Skeletal muscle satellite cell (primary cell): ENCODE data around the gene RPUSD4.

Experiments used
- H3K27me3 ChIP-seq: 2 replicates; pipeline ENCODE4 v1.7.0; 2013; ENCODE audit warnings: low read length; ENCODE audit not compliant: control insufficient read depth, insufficient read depth
- H3K36me3 ChIP-seq: 2 replicates; pipeline ENCODE4 v1.7.0; 2013; ENCODE audit warnings: mild to moderate bottlenecking, control low read depth, low read length; ENCODE audit not compliant: insufficient read depth
- H3K4me1 ChIP-seq: 2 replicates; pipeline ENCODE4 v1.7.0; 2013; ENCODE audit warnings: low read length; ENCODE audit not compliant: control insufficient read depth, insufficient read depth
- H3K4me2 ChIP-seq: 2 replicates; pipeline ENCODE4 v1.7.0; 2013; ENCODE audit warnings: mild to moderate bottlenecking, low read length
- H3K4me3 ChIP-seq: 2 replicates; pipeline ENCODE4 v1.7.0; 2013; ENCODE audit warnings: low read length
- H3K9ac ChIP-seq: 2 replicates; pipeline ENCODE4 v1.7.0; 2013; ENCODE audit warnings: mild to moderate bottlenecking, low read depth, low read length, moderate library complexity
- H3K9me3 ChIP-seq: replicated peaks from 2 replicates; pipeline ENCODE4 v1.7.0; 2013; ENCODE audit warnings: mild to moderate bottlenecking, control low read depth, low read length

Gene RPUSD4

GRCh38 chr11:126174816-126175215 is 36.6 kb downstream of the RPUSD4 start:
- peaks cover 3% of the 10 kb centered on the region for H3K4me1 ChIP-seq
- H3K9ac ChIP-seq, result no peak overlapping the region
- H3K9me3 ChIP-seq, result no peaks in the 10 kb centered on the region
- H3K4me3 ChIP-seq, result no peak overlapping the region
- H3K4me2 ChIP-seq, result no peak overlapping the region
- H3K36me3 ChIP-seq, result no peaks in the 10 kb centered on the region
- peaks cover 8% of the 10 kb centered on the region for H3K27me3 ChIP-seq

GRCh38 chr11:126173257-126173656 is 38.2 kb downstream of the RPUSD4 start:
- Histone ChIP-seq H3K4me1 (peaks cover 3% of the 10 kb centered on the region), H3K4me3 (no peak overlapping the region), H3K4me2 (no peak overlapping the region), H3K36me3 (no peaks in the 10 kb centered on the region), H3K9ac (no peak overlapping the region), H3K9me3 (no peaks in the 10 kb centered on the region), H3K27me3 (peaks cover 8% of the 10 kb centered on the region)

- Histone ChIP-seq H3K4me2 (no peak overlapping the region), H3K27me3 (peaks cover 10% of the 10 kb centered on the region), H3K36me3 (no peaks in the 10 kb centered on the region), H3K4me1 (peaks cover 3% of the 10 kb centered on the region), H3K9me3 (no peaks in the 10 kb centered on the region), H3K9ac (no peak overlapping the region), H3K4me3 (no peak overlapping the region)
These were observed 38.8 kb downstream of the RPUSD4 start for GRCh38 chr11:126172596-126173038.

- H3K36me3 ChIP-seq, result no peaks in the 10 kb centered on the region
- H3K27me3 ChIP-seq, result peaks cover 18% of the 10 kb centered on the region
- no peak overlapping the region for H3K9ac ChIP-seq
- no peaks in the 10 kb centered on the region for H3K9me3 ChIP-seq
- no peak overlapping the region for H3K4me3 ChIP-seq
- H3K4me1 ChIP-seq, result no peaks in the 10 kb centered on the region
- no peak overlapping the region for H3K4me2 ChIP-seq
These were observed 42.2 kb downstream of the RPUSD4 start for GRCh38 chr11:126169291-126169690.

GRCh38 chr11:126167488-126167887 is 44.0 kb downstream of the RPUSD4 start:
- H3K9me3 ChIP-seq, result no peaks in the 10 kb centered on the region
- peaks cover 11% of the 10 kb centered on the region for H3K4me1 ChIP-seq
- H3K4me3 ChIP-seq, result no peak overlapping the region
- H3K36me3 ChIP-seq, result no peaks in the 10 kb centered on the region
- peaks cover 18% of the 10 kb centered on the region for H3K27me3 ChIP-seq
- no peak overlapping the region for H3K4me2 ChIP-seq
- H3K9ac ChIP-seq, result no peak overlapping the region

- Histone ChIP-seq H3K27me3 (peaks cover 18% of the 10 kb centered on the region), H3K36me3 (no peaks in the 10 kb centered on the region), H3K9ac (no peak overlapping the region), H3K4me1 (peaks cover 13% of the 10 kb centered on the region), H3K9me3 (no peaks in the 10 kb centered on the region), H3K4me2 (no peak overlapping the region), H3K4me3 (no peak overlapping the region)
These were observed 45.0 kb downstream of the RPUSD4 start for GRCh38 chr11:126166413-126166812.

- Histone ChIP-seq H3K9ac (no peak overlapping the region), H3K4me1 (peaks cover 13% of the 10 kb centered on the region), H3K4me3 (no peak overlapping the region), H3K27me3 (peaks cover 18% of the 10 kb centered on the region), H3K9me3 (no peaks in the 10 kb centered on the region), H3K4me2 (no peak overlapping the region), H3K36me3 (no peaks in the 10 kb centered on the region)
These were observed 45.7 kb downstream of the RPUSD4 start for GRCh38 chr11:126165757-126166156.

GRCh38 chr11:126165311-126165720 is 46.1 kb downstream of the RPUSD4 start:
- Histone ChIP-seq H3K4me2 (no peak overlapping the region), H3K4me1 (peaks cover 13% of the 10 kb centered on the region), H3K27me3 (peaks cover 18% of the 10 kb centered on the region), H3K9me3 (no peaks in the 10 kb centered on the region), H3K36me3 (no peaks in the 10 kb centered on the region), H3K4me3 (no peak overlapping the region), H3K9ac (no peak overlapping the region)

- Histone ChIP-seq H3K4me2 (no peak overlapping the region), H3K36me3 (no peaks in the 10 kb centered on the region), H3K27me3 (peaks cover 18% of the 10 kb centered on the region), H3K4me3 (no peak overlapping the region), H3K9ac (no peak overlapping the region), H3K9me3 (no peaks in the 10 kb centered on the region), H3K4me1 (peaks cover 13% of the 10 kb centered on the region)
These were observed 46.7 kb downstream of the RPUSD4 start for GRCh38 chr11:126164781-126165180.

- Histone ChIP-seq H3K27me3 (peaks cover 18% of the 10 kb centered on the region), H3K4me2 (no peak overlapping the region), H3K9ac (no peak overlapping the region), H3K9me3 (no peaks in the 10 kb centered on the region), H3K36me3 (no peaks in the 10 kb centered on the region), H3K4me1 (peaks cover 13% of the 10 kb centered on the region), H3K4me3 (no peak overlapping the region)
These were observed 47.7 kb downstream of the RPUSD4 start for GRCh38 chr11:126163779-126164178.

GRCh38 chr11:126163074-126163700 is 48.3 kb downstream of the RPUSD4 start:
- Histone ChIP-seq H3K4me3 (no peak overlapping the region), H3K9me3 (no peaks in the 10 kb centered on the region), H3K9ac (peak overlapping the region; percentile 58), H3K27me3 (peaks cover 18% of the 10 kb centered on the region), H3K4me1 (peaks cover 13% of the 10 kb centered on the region), H3K36me3 (no peaks in the 10 kb centered on the region), H3K4me2 (peak overlapping the region; percentile 53)

GRCh38 chr11:126162306-126163030 is 49.0 kb downstream of the RPUSD4 start:
- Histone ChIP-seq H3K27me3 (peaks cover 15% of the 10 kb centered on the region), H3K4me1 (peaks cover 13% of the 10 kb centered on the region), H3K9ac (peak overlapping the region; percentile 58), H3K9me3 (no peaks in the 10 kb centered on the region), H3K36me3 (no peaks in the 10 kb centered on the region), H3K4me2 (peak overlapping the region; percentile 53), H3K4me3 (no peak overlapping the region)
